DMS79 (cell line): ENCODE measurements around the gene ZFR.
"Not testable (repeated sequence)": the region's sequence is repeated elsewhere in the genome, so short reads cannot be mapped to it uniquely, and the experiment has no call there.

Experiments used
- DNase-seq: peaks from one replicate; lab custom pipeline; 2025; lab: John Stamatoyannopoulos, UW

The ZFR gene

GRCh38 chr5:32450952-32451351 is 6.4 kb upstream of the ZFR start:
- no peak for DNase-seq

GRCh38 chr5:32449262-32449661 is 4.7 kb upstream of the ZFR start:
- DNase-seq, result no peak

- DNase-seq, result no peak
Observed at GRCh38 chr5:32446630-32447029, 2.1 kb upstream of the ZFR start.

- DNase-seq, result no peak
Observed at GRCh38 chr5:32445831-32446614, 1.5 kb upstream of the ZFR start.

- no peak for DNase-seq
Observed at GRCh38 chr5:32445287-32445758, 783 bp upstream of the ZFR start.

- DNase-seq, result peak; percentile 17
Observed at GRCh38 chr5:32443541-32444430, 754 bp downstream of the ZFR start.

- DNase-seq, result no peak
Observed at GRCh38 chr5:32443145-32443540, 1.4 kb downstream of the ZFR start.

GRCh38 chr5:32439086-32439642 is 5.4 kb downstream of the ZFR start:
- no peak for DNase-seq

- DNase-seq, result no peak
Observed at GRCh38 chr5:32436553-32437242, 7.8 kb downstream of the ZFR start.

- DNase-seq, result no peak
Observed at GRCh38 chr5:32435383-32435782, 9.2 kb downstream of the ZFR start.

- DNase-seq, result no peak
Observed at GRCh38 chr5:32434221-32434620, 10.3 kb downstream of the ZFR start.

GRCh38 chr5:32432633-32433032 is 11.9 kb downstream of the ZFR start:
- no peak for DNase-seq

GRCh38 chr5:32430825-32431224 is 13.7 kb downstream of the ZFR start:
- not testable (repeated sequence) for DNase-seq

GRCh38 chr5:32428426-32428825 is 16.1 kb downstream of the ZFR start:
- peak; percentile 95 for DNase-seq

- DNase-seq, result no peak
Observed at GRCh38 chr5:32426440-32427151, 17.9 kb downstream of the ZFR start.

GRCh38 chr5:32422697-32423096 is 21.8 kb downstream of the ZFR start:
- DNase-seq, result no peak

- no peak for DNase-seq
Observed at GRCh38 chr5:32421075-32421474, 23.5 kb downstream of the ZFR start.

- DNase-seq, result no peak
Observed at GRCh38 chr5:32420506-32420905, 24.0 kb downstream of the ZFR start.

- DNase-seq, result no peak
Observed at GRCh38 chr5:32419791-32420190, 24.7 kb downstream of the ZFR start.

- DNase-seq, result no peak
Observed at GRCh38 chr5:32413466-32414263, 30.9 kb downstream of the ZFR start.

- no peak for DNase-seq
Observed at GRCh38 chr5:32410630-32411029, 33.9 kb downstream of the ZFR start.
